ACC112 (cell line): ENCODE measurements around the gene KLHDC7A.

Source experiments
- H2AFZ ChIP-seq: fragments of 200-600 bp; sonication (generic); one replicate; pipeline ENCODE4 v1.6.0; 2017; ENCODE audit warnings: antibody characterized with exemption, low read length; ENCODE audit not compliant: unreplicated experiment
- H3K27ac ChIP-seq: fragments of 200-600 bp; sonication (generic); 2 replicates; pipeline ENCODE4 v1.5.1; 2014; ENCODE audit warnings: low read depth, mild to moderate bottlenecking, antibody characterized with exemption, low read length, moderate library complexity
- H3K27me3 ChIP-seq: fragments of 200-600 bp; sonication (generic); 2 replicates; pipeline ENCODE4 v1.6.1; 2014; ENCODE audit warnings: mild to moderate bottlenecking, antibody characterized with exemption, low read length, moderate library complexity, mixed read lengths; ENCODE audit not compliant: insufficient read depth
- H3K36me3 ChIP-seq: fragments of 200-600 bp; sonication (generic); 2 replicates; pipeline ENCODE4 v1.6.1; 2016; ENCODE audit warnings: mild to moderate bottlenecking, antibody characterized with exemption, low read length, moderate library complexity, mixed read lengths; ENCODE audit not compliant: insufficient read depth
- H3K4me1 ChIP-seq: fragments of 200-600 bp; sonication (generic); one replicate; pipeline ENCODE4 v1.6.1; 2016; ENCODE audit warnings: low read length, mixed read lengths; ENCODE audit not compliant: insufficient read depth, unreplicated experiment, control insufficient read depth
- H3K4me3 ChIP-seq: fragments of 200-600 bp; sonication (generic); 2 replicates; pipeline ENCODE4 v1.5.1; 2014; ENCODE audit warnings: mild to moderate bottlenecking, low read depth, low read length
- H3K79me2 ChIP-seq: fragments of 200-600 bp; sonication (generic); one replicate; pipeline ENCODE4 v1.6.0; 2016; ENCODE audit warnings: low read length; ENCODE audit not compliant: control insufficient read depth, unreplicated experiment, insufficient read depth

The KLHDC7A gene

DNA sequence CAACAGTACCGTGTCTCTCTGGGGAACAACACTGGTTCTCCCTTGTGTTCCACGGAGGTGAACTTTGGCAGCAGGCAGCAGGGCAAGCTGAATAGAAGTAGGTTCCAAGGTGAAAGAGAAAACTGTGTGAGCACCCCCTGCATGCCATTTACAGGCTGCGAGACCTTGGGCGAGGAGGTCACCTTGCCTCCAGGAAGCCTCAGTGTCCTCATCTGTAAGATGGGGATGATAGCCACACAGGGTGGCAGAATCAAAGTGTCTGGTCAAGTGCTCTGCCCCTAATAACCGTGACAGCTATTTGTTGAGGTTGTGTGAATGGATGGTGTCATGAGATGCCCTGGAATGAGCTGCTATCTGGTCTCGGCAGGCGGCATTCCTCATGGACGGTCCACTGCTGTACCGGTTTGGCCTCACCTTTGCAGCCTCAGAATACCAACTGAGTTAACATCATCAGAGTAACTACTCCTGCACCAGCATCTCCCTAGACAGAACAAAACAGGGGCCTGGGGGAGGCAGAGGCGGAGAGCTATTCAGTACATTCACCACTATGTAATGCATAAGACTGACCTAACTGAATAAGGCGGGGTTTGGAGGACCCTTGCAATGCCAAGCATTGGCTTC, 7.4 kb upstream of the KLHDC7A start:
- Histone ChIP-seq H3K36me3 (no peaks in the 10 kb centered on the region), H3K27me3 (no peaks in the 10 kb centered on the region), H3K4me3 (no peak overlapping the region), H3K27ac (no peak overlapping the region), H3K4me1 (no peaks in the 10 kb centered on the region), H3K79me2 (no peaks in the 10 kb centered on the region), H2AFZ (no peak overlapping the region)

DNA sequence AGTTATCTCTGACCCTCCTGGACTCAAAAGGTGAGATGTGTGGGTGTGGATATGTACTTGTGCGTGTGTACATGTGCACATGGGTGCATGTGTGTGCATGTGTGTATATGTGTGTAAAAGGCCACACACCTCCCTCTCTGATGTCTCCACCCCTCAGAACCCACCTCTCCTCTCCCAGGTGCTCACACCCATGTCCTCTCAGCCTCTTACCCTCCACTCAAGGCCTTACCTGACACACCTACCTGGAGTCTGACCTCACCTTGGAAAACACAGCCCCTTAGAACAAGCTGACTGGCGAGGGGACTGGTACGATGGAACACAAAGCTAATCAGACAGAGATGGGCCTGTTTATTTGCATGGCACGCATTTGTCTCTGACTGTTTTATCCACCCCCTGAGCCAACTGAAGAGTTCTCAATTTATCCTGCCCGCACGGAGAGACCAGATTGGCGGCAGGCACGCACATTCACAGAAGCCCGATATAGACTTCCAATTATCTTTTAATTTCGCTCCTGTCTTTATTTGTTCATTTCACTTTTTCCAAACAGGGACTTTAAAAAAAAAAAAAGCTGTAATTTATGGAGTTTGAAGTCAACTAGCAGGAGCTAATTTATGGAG, 6.1 kb upstream of the KLHDC7A start:
- no peaks in the 10 kb centered on the region for H3K36me3 ChIP-seq
- H3K27ac ChIP-seq, result no peak overlapping the region
- H3K79me2 ChIP-seq, result no peaks in the 10 kb centered on the region
- H3K4me3 ChIP-seq, result no peak overlapping the region
- no peak overlapping the region for H2AFZ ChIP-seq
- no peaks in the 10 kb centered on the region for H3K27me3 ChIP-seq
- H3K4me1 ChIP-seq, result no peaks in the 10 kb centered on the region

DNA sequence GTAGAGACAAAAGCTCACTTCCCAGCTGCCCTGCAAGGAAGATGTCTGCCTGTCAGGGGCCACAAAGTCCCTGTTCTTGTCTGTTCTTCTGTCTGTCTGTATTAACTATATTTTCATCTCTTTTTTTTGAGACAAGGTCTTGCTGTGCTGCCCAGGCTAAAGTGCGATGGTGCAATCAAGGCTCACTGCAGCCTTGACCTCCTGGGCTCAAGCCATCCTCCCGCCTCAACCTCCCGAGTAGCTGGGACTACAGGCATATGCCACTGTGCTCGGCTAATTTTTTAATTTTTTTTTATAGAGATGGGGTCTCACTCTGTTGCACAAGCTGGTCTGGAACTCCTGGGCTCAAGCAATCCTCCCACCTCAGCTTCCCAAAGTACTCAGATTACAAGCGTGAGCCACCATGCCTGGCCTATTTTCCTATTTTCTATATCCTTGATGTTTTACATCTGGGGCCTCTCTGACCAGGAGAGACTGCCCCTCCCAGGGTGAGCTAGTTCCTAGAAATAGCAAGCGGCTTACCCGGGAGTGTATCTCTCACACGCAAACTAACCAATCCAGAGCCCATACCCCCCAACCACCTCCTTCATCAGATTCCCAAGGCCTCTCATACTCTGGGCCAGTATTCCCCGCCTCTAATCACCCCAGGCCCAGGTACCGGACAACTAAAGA, 5.4 kb upstream of the KLHDC7A start:
- no peak overlapping the region for H3K4me3 ChIP-seq
- no peaks in the 10 kb centered on the region for H3K4me1 ChIP-seq
- H2AFZ ChIP-seq, result no peak overlapping the region
- no peaks in the 10 kb centered on the region for H3K27me3 ChIP-seq
- H3K79me2 ChIP-seq, result no peaks in the 10 kb centered on the region
- no peak overlapping the region for H3K27ac ChIP-seq
- H3K36me3 ChIP-seq, result no peaks in the 10 kb centered on the region

DNA sequence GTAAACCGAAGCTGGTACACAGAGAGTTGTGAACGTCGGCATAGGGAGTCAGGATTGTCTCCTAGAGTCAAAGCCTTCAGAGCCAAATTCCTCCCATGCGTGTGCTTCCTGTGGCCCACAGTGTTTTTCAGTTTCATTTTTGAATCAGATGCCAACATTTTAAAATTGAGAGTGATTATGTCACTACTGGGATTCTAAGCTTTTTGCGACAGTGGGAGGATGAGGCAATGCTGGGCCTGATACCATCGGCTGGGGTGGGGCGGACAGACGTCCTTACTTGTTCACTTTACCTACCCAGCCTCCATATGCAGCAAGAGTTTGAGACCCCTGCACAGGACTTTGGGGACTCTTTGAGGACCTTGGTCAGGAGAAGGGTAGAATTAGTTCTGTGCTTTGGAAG, 1.3 kb upstream of the KLHDC7A start:
- Histone ChIP-seq H3K36me3 (no peaks in the 10 kb centered on the region), H3K4me1 (no peaks in the 10 kb centered on the region), H3K79me2 (no peaks in the 10 kb centered on the region), H2AFZ (no peak overlapping the region), H3K4me3 (no peak overlapping the region), H3K27ac (no peak overlapping the region), H3K27me3 (no peaks in the 10 kb centered on the region)

DNA sequence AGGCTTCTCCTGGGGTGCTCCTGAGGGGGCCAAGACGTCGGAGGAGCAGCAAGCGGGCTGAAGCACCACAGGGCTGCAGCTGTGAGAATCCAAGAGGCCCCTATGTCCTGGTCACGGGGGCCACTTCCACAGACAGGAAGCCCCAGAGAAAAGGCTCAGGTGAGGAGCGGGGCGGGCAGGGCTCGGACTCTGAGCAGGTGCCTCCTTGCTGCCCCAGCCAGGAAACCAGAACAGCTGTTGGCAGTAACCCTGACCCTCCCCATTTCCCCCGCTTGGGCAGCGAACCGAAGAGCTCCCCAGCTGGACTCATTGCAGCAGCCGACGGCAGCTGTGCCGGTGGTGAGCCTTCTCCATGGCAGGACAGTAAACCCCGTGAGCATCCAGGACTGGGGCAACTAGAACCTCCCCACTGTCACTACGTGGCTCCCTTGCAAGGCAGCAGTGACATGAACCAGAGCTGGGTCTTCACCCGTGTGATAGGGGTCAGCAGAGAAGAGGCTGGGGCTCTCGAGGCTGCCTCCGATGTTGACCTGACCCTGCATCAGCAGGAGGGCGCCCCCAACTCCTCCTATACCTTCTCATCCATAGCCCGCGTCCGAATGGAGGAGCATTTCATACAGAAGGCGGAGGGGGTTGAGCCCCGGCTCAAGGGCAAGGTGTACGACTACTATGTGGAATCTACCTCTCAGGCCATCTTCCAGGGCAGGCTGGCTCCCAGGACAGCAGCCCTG, 625 bp downstream of the KLHDC7A start:
- no peak overlapping the region for H3K27ac ChIP-seq
- no peak overlapping the region for H3K4me3 ChIP-seq
- H3K4me1 ChIP-seq, result no peaks in the 10 kb centered on the region
- H3K79me2 ChIP-seq, result no peaks in the 10 kb centered on the region
- no peaks in the 10 kb centered on the region for H3K36me3 ChIP-seq
- no peak overlapping the region for H2AFZ ChIP-seq
- H3K27me3 ChIP-seq, result no peaks in the 10 kb centered on the region

DNA sequence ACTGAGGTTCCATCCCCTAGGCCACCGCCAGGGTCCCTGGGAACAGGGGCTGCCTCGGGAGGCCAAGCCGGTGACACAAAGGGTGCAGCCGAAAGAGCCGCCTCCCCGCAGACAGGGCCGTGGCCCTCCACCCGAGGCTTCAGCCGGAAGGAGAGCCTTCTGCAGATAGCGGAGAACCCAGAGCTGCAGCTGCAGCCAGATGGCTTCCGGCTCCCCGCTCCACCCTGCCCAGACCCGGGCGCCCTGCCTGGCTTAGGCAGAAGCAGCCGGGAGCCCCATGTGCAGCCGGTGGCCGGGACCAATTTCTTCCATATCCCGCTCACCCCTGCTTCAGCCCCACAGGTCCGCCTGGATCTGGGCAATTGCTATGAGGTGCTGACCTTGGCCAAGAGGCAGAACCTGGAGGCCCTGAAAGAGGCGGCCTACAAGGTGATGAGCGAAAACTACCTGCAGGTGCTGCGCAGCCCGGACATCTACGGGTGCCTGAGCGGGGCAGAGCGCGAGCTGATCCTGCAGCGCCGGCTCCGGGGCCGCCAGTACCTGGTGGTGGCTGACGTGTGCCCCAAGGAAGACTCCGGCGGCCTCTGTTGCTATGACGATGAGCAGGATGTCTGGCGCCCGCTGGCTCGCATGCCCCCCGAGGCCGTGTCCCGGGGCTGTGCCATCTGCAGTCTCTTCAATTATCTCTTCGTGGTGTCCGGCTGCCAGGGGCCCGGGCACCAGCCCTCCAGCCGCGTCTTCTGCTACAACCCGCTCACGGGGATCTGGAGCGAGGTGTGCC, 1.4 kb downstream of the KLHDC7A start:
- H3K4me3 ChIP-seq, result no peak overlapping the region
- H2AFZ ChIP-seq, result no peak overlapping the region
- no peaks in the 10 kb centered on the region for H3K4me1 ChIP-seq
- H3K27me3 ChIP-seq, result no peaks in the 10 kb centered on the region
- no peaks in the 10 kb centered on the region for H3K79me2 ChIP-seq
- H3K36me3 ChIP-seq, result no peaks in the 10 kb centered on the region
- no peak overlapping the region for H3K27ac ChIP-seq

DNA sequence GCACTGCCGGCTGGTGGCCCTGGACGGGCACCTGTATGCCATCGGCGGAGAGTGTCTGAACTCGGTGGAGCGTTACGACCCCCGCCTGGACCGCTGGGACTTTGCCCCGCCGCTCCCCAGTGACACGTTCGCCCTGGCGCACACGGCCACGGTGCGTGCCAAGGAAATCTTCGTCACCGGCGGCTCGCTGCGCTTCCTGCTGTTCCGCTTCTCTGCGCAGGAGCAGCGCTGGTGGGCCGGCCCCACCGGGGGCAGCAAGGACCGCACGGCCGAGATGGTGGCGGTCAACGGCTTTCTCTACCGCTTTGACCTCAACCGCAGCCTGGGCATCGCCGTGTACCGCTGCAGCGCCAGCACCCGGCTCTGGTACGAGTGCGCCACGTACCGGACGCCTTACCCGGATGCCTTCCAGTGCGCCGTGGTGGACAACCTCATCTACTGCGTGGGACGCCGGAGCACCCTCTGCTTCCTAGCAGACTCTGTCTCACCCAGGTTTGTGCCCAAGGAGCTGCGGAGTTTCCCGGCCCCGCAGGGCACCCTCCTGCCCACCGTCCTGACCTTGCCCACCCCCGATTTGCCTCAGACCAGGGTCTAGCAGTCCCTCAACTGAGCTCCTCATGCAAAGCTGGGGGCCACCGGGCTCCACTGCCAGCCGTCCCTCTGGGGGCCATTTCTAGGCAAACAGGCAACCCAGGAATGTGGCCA, 2.1 kb downstream of the KLHDC7A start:
- Histone ChIP-seq H3K27me3 (no peaks in the 10 kb centered on the region), H3K36me3 (no peaks in the 10 kb centered on the region), H3K79me2 (no peaks in the 10 kb centered on the region), H2AFZ (no peak overlapping the region), H3K27ac (no peak overlapping the region), H3K4me3 (no peak overlapping the region), H3K4me1 (no peaks in the 10 kb centered on the region)

DNA sequence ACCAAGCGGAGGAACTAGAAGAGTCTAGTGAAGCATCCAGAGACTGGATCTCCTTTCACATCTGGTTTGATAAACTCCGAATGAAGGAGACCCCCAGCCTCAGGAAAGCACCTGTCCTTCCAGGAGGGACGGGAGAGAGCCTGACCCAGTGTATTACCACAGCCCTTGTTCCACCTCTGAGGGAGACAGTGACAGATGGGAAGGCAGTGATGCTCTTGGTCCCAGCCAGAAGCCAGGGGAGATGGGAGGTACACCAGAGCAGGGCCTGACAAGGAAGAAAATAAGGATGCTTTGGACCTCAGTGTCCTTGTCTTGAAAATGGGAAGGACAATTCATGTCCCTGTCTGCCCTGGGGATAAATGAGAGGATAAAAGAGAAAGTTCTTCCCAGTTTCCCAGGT, 3.5 kb downstream of the KLHDC7A start:
- H3K27me3 ChIP-seq, result no peaks in the 10 kb centered on the region
- H3K4me3 ChIP-seq, result no peak overlapping the region
- no peaks in the 10 kb centered on the region for H3K79me2 ChIP-seq
- no peaks in the 10 kb centered on the region for H3K36me3 ChIP-seq
- H2AFZ ChIP-seq, result no peak overlapping the region
- H3K4me1 ChIP-seq, result no peaks in the 10 kb centered on the region
- no peak overlapping the region for H3K27ac ChIP-seq

DNA sequence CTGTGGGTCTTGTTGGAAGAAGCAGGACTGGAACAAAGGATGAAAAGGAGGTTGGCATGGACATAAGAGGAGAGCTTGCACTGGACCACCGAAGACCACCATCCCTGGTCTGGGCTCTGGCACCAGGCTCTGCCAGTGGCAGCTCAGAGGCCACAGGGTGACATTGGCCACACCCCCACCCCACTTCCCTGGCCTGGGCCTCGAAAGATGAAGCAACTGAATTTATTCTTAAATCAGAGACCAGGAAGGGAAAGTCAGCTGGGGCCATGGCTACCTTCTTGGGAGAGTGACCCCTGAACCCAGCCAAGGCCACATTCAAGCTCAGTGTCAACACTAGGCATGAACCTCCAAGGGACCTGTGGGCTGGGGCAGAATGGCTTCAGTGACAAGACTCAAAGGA, 4.0 kb downstream of the KLHDC7A start:
- Histone ChIP-seq H2AFZ (no peak overlapping the region), H3K36me3 (no peaks in the 10 kb centered on the region), H3K79me2 (no peaks in the 10 kb centered on the region), H3K27me3 (no peaks in the 10 kb centered on the region), H3K4me3 (no peak overlapping the region), H3K27ac (no peak overlapping the region), H3K4me1 (no peaks in the 10 kb centered on the region)

DNA sequence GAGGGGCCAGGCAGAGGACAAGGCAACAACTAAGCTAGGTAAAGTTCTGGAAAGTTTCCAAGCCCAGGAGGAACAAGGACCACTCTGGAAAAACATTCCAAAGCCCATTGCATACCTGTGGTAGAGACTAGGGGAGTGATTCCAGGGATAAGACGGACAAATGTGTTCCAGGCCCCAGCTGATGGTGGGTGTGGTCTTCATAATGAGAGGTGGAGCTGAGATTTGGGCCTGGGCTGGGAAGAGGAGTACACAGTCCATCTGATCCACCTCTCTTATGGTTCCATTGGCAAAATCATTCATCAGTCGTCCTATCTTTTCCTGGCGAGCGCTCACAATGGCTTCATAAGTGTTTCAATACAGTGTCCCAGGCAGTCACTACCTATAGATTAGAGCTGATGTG, 4.5 kb downstream of the KLHDC7A start:
- H3K27me3 ChIP-seq, result no peaks in the 10 kb centered on the region
- no peaks in the 10 kb centered on the region for H3K79me2 ChIP-seq
- no peak overlapping the region for H2AFZ ChIP-seq
- no peaks in the 10 kb centered on the region for H3K4me1 ChIP-seq
- H3K27ac ChIP-seq, result no peak overlapping the region
- no peak overlapping the region for H3K4me3 ChIP-seq
- H3K36me3 ChIP-seq, result no peaks in the 10 kb centered on the region
